HEK293 (cell line): ENCODE measurements around the gene FHAD1.
A peak's percentile ranks its signal among the peaks of the same experiment; 100 is the strongest.

Experiments
- CTCF ChIA-PET: fragments of 350-600 bp; formaldehyde crosslinking; extraction: SDS; loops from one replicate; lab custom pipeline; 2021; ENCODE audit warnings: antibody characterized with exemption; lab: Yijun Ruan, JAX
- POLR2A ChIA-PET: fragments of 300-600 bp; formaldehyde crosslinking; extraction: SDS; loops from one replicate; lab custom pipeline; 2020; ENCODE audit warnings: antibody characterized with exemption, inconsistent platforms; lab: Yijun Ruan, JAX
- H3K27ac ChIP-seq: fragments of 200-500 bp; sonication (Bioruptor generic); 2 replicates; pipeline ENCODE4 v1.5.1; 2014; ENCODE audit warnings: low read depth, low read length, control low read depth, inconsistent platforms; ENCODE audit errors: extremely low read depth
- H3K36me3 ChIP-seq, 2 experiments: fragments of 200-500 bp in 1 of 2; sonication (Bioruptor generic) in 1 of 2; 1 replicate in 1 of 2; 2 replicates in 1 of 2; pipeline ENCODE4 v1.5.1; 2014 to 2017; ENCODE audit warnings: inconsistent platforms in 2 of 2, low read length in 2 of 2; ENCODE audit not compliant: control insufficient read depth in 2 of 2, insufficient read depth in 1 of 2
- H3K4me1 ChIP-seq: fragments of 200-500 bp; sonication (Bioruptor generic); 2 replicates; pipeline ENCODE4 v1.5.1; 2014; ENCODE audit warnings: mild to moderate bottlenecking, low read length, inconsistent platforms; ENCODE audit not compliant: control insufficient read depth, insufficient read depth
- H3K4me3 ChIP-seq: 2 replicates; pipeline ENCODE4 v1.5.1; 2011; ENCODE audit warnings: low read depth, mild to moderate bottlenecking, control low read depth, low read length, moderate library complexity
- H3K9me3 ChIP-seq: fragments of 200-500 bp; sonication (Bioruptor generic); 2 replicates; pipeline ENCODE4 v1.5.1; 2014; ENCODE audit warnings: low read depth, low read length, inconsistent platforms; ENCODE audit not compliant: control insufficient read depth, insufficient read depth
- ATF2 ChIP-seq: fragments of 450-650 bp; formaldehyde crosslinking; IDR thresholded peaks from 2 replicates; pipeline ENCODE4 v1.5.1; 2016; ENCODE audit warnings: missing biosample characterization, missing genetic modification characterization, low read depth
- EGR2 ChIP-seq: fragments of 450-650 bp; formaldehyde crosslinking; IDR thresholded peaks from 2 replicates; pipeline ENCODE4 v1.5.1; 2016; ENCODE audit warnings: low read depth, missing biosample characterization, missing genetic modification characterization
- HIC1 ChIP-seq: fragments of 450-650 bp; formaldehyde crosslinking; IDR thresholded peaks from 2 replicates; pipeline ENCODE4 v1.5.1; 2016; ENCODE audit warnings: missing biosample characterization, missing genetic modification characterization
- HOXA7 ChIP-seq: sonication (generic); formaldehyde crosslinking; IDR thresholded peaks from 2 replicates; pipeline ENCODE4 v1.8.1; 2022; ENCODE audit warnings: missing genetic modification reagents, borderline replicate concordance
- KLF1 ChIP-seq: fragments of 450-650 bp; formaldehyde crosslinking; IDR thresholded peaks from 2 replicates; pipeline ENCODE4 v1.5.1; 2016; ENCODE audit warnings: missing biosample characterization, missing genetic modification characterization
- OSR2 ChIP-seq: fragments of 450-650 bp; formaldehyde crosslinking; IDR thresholded peaks from 2 replicates; pipeline ENCODE4 v1.5.1; 2016; ENCODE audit warnings: missing biosample characterization, missing genetic modification characterization
- PATZ1 ChIP-seq: fragments of 450-650 bp; formaldehyde crosslinking; IDR thresholded peaks from 2 replicates; pipeline ENCODE4 v1.5.1; 2016; ENCODE audit warnings: missing biosample characterization, missing genetic modification characterization
- PRDM1 ChIP-seq: fragments of 450-650 bp; formaldehyde crosslinking; IDR thresholded peaks from 2 replicates; pipeline ENCODE4; 2016; ENCODE audit warnings: missing biosample characterization, missing genetic modification characterization
- RBAK ChIP-seq: fragments of 450-650 bp; formaldehyde crosslinking; IDR thresholded peaks from 2 replicates; pipeline ENCODE4 v1.5.1; 2016; ENCODE audit warnings: missing biosample characterization, missing genetic modification characterization
- REPIN1 ChIP-seq: fragments of 450-650 bp; formaldehyde crosslinking; IDR thresholded peaks from 2 replicates; pipeline ENCODE4 v1.5.1; 2017; ENCODE audit warnings: missing biosample characterization, missing genetic modification characterization, low read depth
- ZBTB21 ChIP-seq: fragments of 450-650 bp; formaldehyde crosslinking; IDR thresholded peaks from 2 replicates; pipeline ENCODE4 v1.5.1; 2017; ENCODE audit warnings: missing biosample characterization, missing genetic modification characterization
- ZFHX2 ChIP-seq: fragments of 450-650 bp; formaldehyde crosslinking; conservative IDR thresholded peaks from 2 replicates; pipeline ENCODE4 v1.5.1; 2016; ENCODE audit warnings: missing biosample characterization, missing genetic modification characterization
- ZFP3 ChIP-seq: fragments of 450-650 bp; formaldehyde crosslinking; IDR thresholded peaks from 2 replicates; pipeline ENCODE4 v1.5.1; 2016; ENCODE audit warnings: low read depth, missing biosample characterization, missing genetic modification characterization
- ZNF138 ChIP-seq: fragments of 450-650 bp; formaldehyde crosslinking; IDR thresholded peaks from 2 replicates; pipeline ENCODE4 v1.5.1; 2016; ENCODE audit warnings: missing biosample characterization, missing genetic modification characterization, borderline replicate concordance
- ZNF16 ChIP-seq: fragments of 450-650 bp; formaldehyde crosslinking; IDR thresholded peaks from 2 replicates; pipeline ENCODE4 v1.5.1; 2016; ENCODE audit warnings: low read depth, missing biosample characterization, missing genetic modification characterization
- ZNF175 ChIP-seq: fragments of 450-650 bp; formaldehyde crosslinking; IDR thresholded peaks from 2 replicates; pipeline ENCODE4 v1.5.1; 2016; ENCODE audit warnings: missing biosample characterization, missing genetic modification characterization
- ZNF18 ChIP-seq: fragments of 450-650 bp; formaldehyde crosslinking; IDR thresholded peaks from 2 replicates; pipeline ENCODE4 v1.5.1; 2016; ENCODE audit warnings: missing biosample characterization, missing genetic modification characterization
- ZNF24 ChIP-seq: fragments of 450-650 bp; formaldehyde crosslinking; IDR thresholded peaks from 2 replicates; pipeline ENCODE4 v1.5.1; 2016; ENCODE audit warnings: missing biosample characterization, missing genetic modification characterization
- ZNF354C ChIP-seq: fragments of 450-650 bp; formaldehyde crosslinking; IDR thresholded peaks from 2 replicates; pipeline ENCODE4 v1.5.1; 2016; ENCODE audit warnings: missing biosample characterization, missing genetic modification characterization, low read depth, borderline replicate concordance
- ZNF514 ChIP-seq: fragments of 450-650 bp; formaldehyde crosslinking; IDR thresholded peaks from 2 replicates; pipeline ENCODE4 v1.5.1; 2016; ENCODE audit warnings: missing biosample characterization, missing genetic modification characterization
- ZNF521 ChIP-seq: fragments of 450-650 bp; formaldehyde crosslinking; IDR thresholded peaks from 2 replicates; pipeline ENCODE4 v1.5.1; 2017; ENCODE audit warnings: missing biosample characterization, mild to moderate bottlenecking, missing genetic modification characterization
- ZNF621 ChIP-seq: fragments of 450-650 bp; formaldehyde crosslinking; IDR thresholded peaks from 2 replicates; pipeline ENCODE4 v1.5.1; 2017; ENCODE audit warnings: missing biosample characterization, missing genetic modification characterization
- ZNF626 ChIP-seq: fragments of 450-650 bp; sonication (Bioruptor Pico); formaldehyde crosslinking; IDR thresholded peaks from 2 replicates; pipeline ENCODE4 v1.5.1; 2018; ENCODE audit warnings: missing biosample characterization, missing genetic modification characterization, inconsistent platforms
- ZNF785 ChIP-seq: fragments of 450-650 bp; formaldehyde crosslinking; IDR thresholded peaks from 2 replicates; pipeline ENCODE4 v1.5.1; 2016; ENCODE audit warnings: missing biosample characterization, missing genetic modification characterization
- ZNF791 ChIP-seq: fragments of 450-650 bp; formaldehyde crosslinking; IDR thresholded peaks from 2 replicates; pipeline ENCODE4 v1.5.1; 2016; ENCODE audit warnings: missing biosample characterization, missing genetic modification characterization
- ZSCAN30 ChIP-seq: fragments of 450-650 bp; IDR thresholded peaks from 2 replicates; pipeline ENCODE4 v1.5.1; 2018; ENCODE audit warnings: missing biosample characterization, mild to moderate bottlenecking, missing genetic modification characterization, moderate library complexity

The FHAD1 gene

GRCh38 chr1:15350551-15351200 lies 103.7 kb downstream of the FHAD1 start:
- H3K36me3 ChIP-seq: no peaks in the 10 kb centered on the region
- POLR2A ChIA-PET: no interaction called here
- no peak overlapping the region for H3K4me3 ChIP-seq
- H3K4me1 ChIP-seq: no peaks in the 10 kb centered on the region
- TF ChIP-seq PRDM1 (tag by site-specific recombination): no peak
- no peak for TF ChIP-seq ZNF24 (tag by site-specific recombination)
- TF ChIP-seq ZFHX2: peak; percentile 40; the same call in 1 of the 2 replicates
- no peak for TF ChIP-seq REPIN1 (tag by site-specific recombination)
- TF ChIP-seq RBAK (tag by site-specific recombination): no peak
- no peak for TF ChIP-seq ZNF514 (tag by site-specific recombination)
- no peak for TF ChIP-seq ZNF785 (tag by site-specific recombination)
- TF ChIP-seq ZNF626 (tag by site-specific recombination): no peak
- TF ChIP-seq ZNF521 (tag by site-specific recombination): no peak
- TF ChIP-seq ZNF16 (tag by site-specific recombination): no peak
- peak; percentile 65 for TF ChIP-seq EGR2
- no peak for TF ChIP-seq ZNF175 (tag by site-specific recombination)
- 0 out of 2 replicates have a peak, but pooled peaks have one; percentile 35 for TF ChIP-seq HIC1 (tag by site-specific recombination)
- TF ChIP-seq ZSCAN30 (tag by site-specific recombination): no peak
- TF ChIP-seq ZFP3 (tag by site-specific recombination): no peak
- no peak for TF ChIP-seq HOXA7 (CRISPR knock-in tag)
- no peak for TF ChIP-seq ZBTB21 (tag by site-specific recombination)
- no peak for TF ChIP-seq PATZ1 (tag by site-specific recombination)
- TF ChIP-seq KLF1 (tag by site-specific recombination): 0 out of 2 replicates have a peak, but pooled peaks have one; percentile 21
- no peak for TF ChIP-seq ZNF138 (tag by site-specific recombination)
- TF ChIP-seq ZNF354C (tag by site-specific recombination): no peak
- no peak for TF ChIP-seq ZNF791 (tag by site-specific recombination)
- TF ChIP-seq OSR2 (tag by site-specific recombination): no peak
- no peak for TF ChIP-seq ZNF621 (tag by site-specific recombination)
- CTCF ChIA-PET: interaction anchor here (1.2 kb wide), 1 partner anchor 27 kb away, joined by 4 read pairs; no protein-coding TSS in a partner anchor
- H3K27ac ChIP-seq: no peak overlapping the region
- no peaks in the 10 kb centered on the region for H3K9me3 ChIP-seq

- CTCF ChIA-PET: no interaction called here
- Histone ChIP-seq H3K4me1 (no peaks in the 10 kb centered on the region), H3K36me3 (no peaks in the 10 kb centered on the region), H3K27ac (no peak overlapping the region), H3K4me3 (no peak overlapping the region), H3K9me3 (no peaks in the 10 kb centered on the region)
- POLR2A ChIA-PET: no interaction called here
- TF ChIP-seq ZNF18 (tag by site-specific recombination) (no peak), PATZ1 (tag by site-specific recombination) (no peak), ATF2 (no peak)
Measured at GRCh38 chr1:15351310-15351709, 104.3 kb downstream of the FHAD1 start.
